Measurements from ENCODE around the gene CCNQ.

Gene CCNQ

DNA sequence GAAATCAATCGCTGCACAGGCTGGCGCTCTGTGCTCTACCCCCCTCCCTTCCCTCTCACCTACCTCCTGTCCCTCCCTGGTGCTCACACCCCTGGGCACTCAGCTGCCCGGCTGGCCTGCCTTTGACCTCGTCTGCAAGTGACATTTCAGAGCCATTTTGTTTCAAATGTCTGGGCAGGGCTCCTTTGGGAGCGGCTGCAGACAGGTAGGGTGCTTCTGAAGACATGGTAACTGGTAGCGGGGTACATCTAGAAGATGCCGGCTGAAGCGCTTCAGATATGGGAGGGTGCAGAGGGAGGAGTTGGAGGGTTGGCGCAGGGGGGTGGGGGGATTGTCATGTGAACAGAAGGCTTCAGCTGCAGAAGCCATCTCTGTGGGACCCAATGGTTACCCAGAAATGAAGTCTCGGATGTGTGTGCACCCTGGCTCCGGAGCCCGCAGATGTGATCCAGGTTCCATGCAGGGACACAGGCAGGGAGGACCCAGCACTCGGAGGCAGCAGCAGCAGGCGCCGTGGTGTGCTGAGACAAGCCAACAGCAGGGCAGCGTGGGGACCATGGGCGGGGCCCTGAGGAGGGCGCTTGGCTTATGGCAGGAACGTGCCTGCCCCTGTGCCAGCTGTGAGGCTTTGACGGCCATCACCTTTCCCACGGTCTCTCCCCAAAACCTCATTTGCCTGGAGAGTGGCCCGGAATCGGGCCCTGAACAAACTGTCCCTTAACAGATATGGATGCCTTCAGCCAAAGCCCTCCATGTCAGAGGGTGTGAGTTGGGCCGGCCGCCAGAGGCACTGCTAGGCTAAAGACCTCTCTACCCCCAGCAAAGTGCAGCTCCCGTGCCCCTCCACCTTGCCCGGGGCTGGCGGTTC is 40.5 kb upstream of the CCNQ start:
- no peak overlapping the region for H3K4me3 ChIP-seq (ENCODE audit: low read length)
- H3K27me3 ChIP-seq (replicated peaks; ENCODE audit: insufficient read depth, low read length): peaks cover 65% of the 10 kb centered on the region
- H3K4me1 ChIP-seq (ENCODE audit: low read length): no peaks in the 10 kb centered on the region
- no peak for DNase-seq
- H3K4me2 ChIP-seq (ENCODE audit: low read depth, low read length): no peak overlapping the region
- no peak overlapping the region for H3K9ac ChIP-seq (ENCODE audit: low read length)
- no peaks in the 10 kb centered on the region for H4K20me1 ChIP-seq (ENCODE audit: insufficient read depth, low read length)
- no peaks in the 10 kb centered on the region for H3K9me2 ChIP-seq (replicated peaks; ENCODE audit: insufficient read depth, low read length)
- H3K9me3 ChIP-seq (replicated peaks; ENCODE audit: insufficient read depth, low read length): no peaks in the 10 kb centered on the region
- H3K27ac ChIP-seq (ENCODE audit: low read length): no peak overlapping the region
- H2AFZ ChIP-seq (ENCODE audit: low read length): no peak overlapping the region
- TF ChIP-seq EZH2 (optimal IDR thresholded peaks at IDR 0.05; ENCODE audit: low read depth, low read length) (no peak), EZH2phosphoT487 (IDR thresholded peaks at IDR 0.05; ENCODE audit: low read length) (no peak)
- TF ChIP-seq, protein P1, sequence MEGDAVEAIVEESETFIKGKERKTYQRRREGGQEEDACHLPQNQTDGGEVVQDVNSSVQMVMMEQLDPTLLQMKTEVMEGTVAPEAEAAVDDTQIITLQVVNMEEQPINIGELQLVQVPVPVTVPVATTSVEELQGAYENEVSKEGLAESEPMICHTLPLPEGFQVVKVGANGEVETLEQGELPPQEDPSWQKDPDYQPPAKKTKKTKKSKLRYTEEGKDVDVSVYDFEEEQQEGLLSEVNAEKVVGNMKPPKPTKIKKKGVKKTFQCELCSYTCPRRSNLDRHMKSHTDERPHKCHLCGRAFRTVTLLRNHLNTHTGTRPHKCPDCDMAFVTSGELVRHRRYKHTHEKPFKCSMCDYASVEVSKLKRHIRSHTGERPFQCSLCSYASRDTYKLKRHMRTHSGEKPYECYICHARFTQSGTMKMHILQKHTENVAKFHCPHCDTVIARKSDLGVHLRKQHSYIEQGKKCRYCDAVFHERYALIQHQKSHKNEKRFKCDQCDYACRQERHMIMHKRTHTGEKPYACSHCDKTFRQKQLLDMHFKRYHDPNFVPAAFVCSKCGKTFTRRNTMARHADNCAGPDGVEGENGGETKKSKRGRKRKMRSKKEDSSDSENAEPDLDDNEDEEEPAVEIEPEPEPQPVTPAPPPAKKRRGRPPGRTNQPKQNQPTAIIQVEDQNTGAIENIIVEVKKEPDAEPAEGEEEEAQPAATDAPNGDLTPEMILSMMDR (IDR thresholded peaks at IDR 0.05; ENCODE audit: low read length): no peak
- no peaks in the 10 kb centered on the region for H3K36me3 ChIP-seq (replicated peaks; ENCODE audit: insufficient read depth, low read length)
- H3F3A ChIP-seq (ENCODE audit: insufficient read depth, low read length): no peaks in the 10 kb centered on the region
- H3K79me2 ChIP-seq (ENCODE audit: low read length): no peaks in the 10 kb centered on the region

DNA sequence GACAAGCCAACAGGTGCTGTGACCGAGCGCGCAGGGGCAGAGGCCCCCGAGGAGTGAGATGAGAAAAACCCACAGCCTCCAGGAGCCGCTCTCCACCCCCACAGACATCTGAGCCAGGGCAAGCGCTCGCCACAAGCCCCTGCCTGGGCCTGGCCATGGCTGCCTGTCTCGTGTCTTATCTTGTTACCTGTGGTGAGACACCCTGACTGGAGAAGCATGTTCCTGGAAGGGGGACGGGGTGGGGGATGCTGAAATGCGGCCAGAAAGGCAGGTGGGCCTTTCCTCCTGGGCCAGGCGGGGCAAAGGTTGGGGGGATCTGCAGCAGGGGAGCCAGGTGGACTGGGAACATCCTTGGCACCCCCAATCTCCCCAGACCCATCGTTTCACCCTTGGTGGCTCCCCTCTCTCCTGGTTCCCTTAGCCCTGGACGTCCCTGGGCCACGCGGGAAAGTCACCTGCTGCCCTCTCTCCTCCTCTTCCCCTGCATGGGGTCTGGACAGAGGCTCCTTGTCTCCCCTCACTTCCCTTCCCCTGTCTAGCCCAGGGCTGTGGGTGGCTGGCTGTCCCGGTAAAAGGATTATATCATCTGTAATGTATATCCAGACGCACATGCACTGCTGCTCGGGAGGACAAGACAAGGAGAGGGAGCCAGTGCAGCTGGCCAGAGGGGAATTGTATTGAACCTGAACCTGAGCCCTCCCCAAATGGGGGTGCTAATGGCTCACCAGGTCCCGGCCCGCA is 39.7 kb upstream of the CCNQ start:
- Histone ChIP-seq H3K79me2 (ENCODE audit: low read length) (no peaks in the 10 kb centered on the region), H4K20me1 (ENCODE audit: insufficient read depth, low read length) (no peaks in the 10 kb centered on the region), H3K4me2 (ENCODE audit: low read depth, low read length) (no peak overlapping the region), H3K4me3 (ENCODE audit: low read length) (no peak overlapping the region), H3K27ac (ENCODE audit: low read length) (no peak overlapping the region), H3K9ac (ENCODE audit: low read length) (no peak overlapping the region), H3K9me2 (replicated peaks; ENCODE audit: insufficient read depth, low read length) (no peaks in the 10 kb centered on the region), H3F3A (ENCODE audit: insufficient read depth, low read length) (no peaks in the 10 kb centered on the region), H3K27me3 (replicated peaks; ENCODE audit: insufficient read depth, low read length) (peaks cover 70% of the 10 kb centered on the region), H3K36me3 (replicated peaks; ENCODE audit: insufficient read depth, low read length) (no peaks in the 10 kb centered on the region), H3K9me3 (replicated peaks; ENCODE audit: insufficient read depth, low read length) (no peaks in the 10 kb centered on the region), H2AFZ (ENCODE audit: low read length) (no peak overlapping the region), H3K4me1 (ENCODE audit: low read length) (no peaks in the 10 kb centered on the region)
- DNase-seq: no peak
- TF ChIP-seq EZH2phosphoT487 (IDR thresholded peaks at IDR 0.05; ENCODE audit: low read length) (no peak), EZH2 (optimal IDR thresholded peaks at IDR 0.05; ENCODE audit: low read depth, low read length) (no peak)
- TF ChIP-seq, protein P1 (IDR thresholded peaks at IDR 0.05; ENCODE audit: low read length): no peak

DNA sequence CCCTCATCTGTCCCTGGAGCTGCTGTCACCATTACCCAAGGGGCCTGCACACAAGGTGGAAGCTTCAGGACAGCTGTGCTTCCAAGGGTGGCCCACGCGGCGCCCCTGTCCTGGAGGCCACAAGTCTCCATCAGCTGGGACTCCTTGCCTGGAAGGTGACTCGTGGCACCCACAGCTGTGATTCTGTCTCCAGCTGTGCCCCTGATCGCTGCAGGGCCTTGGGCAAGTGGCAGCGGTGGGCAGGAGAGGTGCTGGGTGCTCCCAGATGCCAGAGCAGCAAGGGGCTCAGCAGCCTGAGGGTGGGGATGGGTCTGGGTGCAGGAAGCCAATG is 39.1 kb upstream of the CCNQ start:
- Histone ChIP-seq H3K27me3 (replicated peaks; ENCODE audit: insufficient read depth, low read length) (peaks cover 68% of the 10 kb centered on the region), H3K36me3 (replicated peaks; ENCODE audit: insufficient read depth, low read length) (no peaks in the 10 kb centered on the region), H4K20me1 (ENCODE audit: insufficient read depth, low read length) (no peaks in the 10 kb centered on the region), H3K79me2 (ENCODE audit: low read length) (no peaks in the 10 kb centered on the region), H3K9me2 (replicated peaks; ENCODE audit: insufficient read depth, low read length) (no peaks in the 10 kb centered on the region), H3K4me1 (ENCODE audit: low read length) (no peaks in the 10 kb centered on the region), H3K4me3 (ENCODE audit: low read length) (no peak overlapping the region), H3K27ac (ENCODE audit: low read length) (no peak overlapping the region), H2AFZ (ENCODE audit: low read length) (no peak overlapping the region), H3K4me2 (ENCODE audit: low read depth, low read length) (no peak overlapping the region), H3K9me3 (replicated peaks; ENCODE audit: insufficient read depth, low read length) (no peaks in the 10 kb centered on the region), H3F3A (ENCODE audit: insufficient read depth, low read length) (no peaks in the 10 kb centered on the region), H3K9ac (ENCODE audit: low read length) (no peak overlapping the region)
- TF ChIP-seq EZH2 (optimal IDR thresholded peaks at IDR 0.05; ENCODE audit: low read depth, low read length) (no peak), EZH2phosphoT487 (IDR thresholded peaks at IDR 0.05; ENCODE audit: low read length) (no peak)
- TF ChIP-seq, protein P1 (IDR thresholded peaks at IDR 0.05; ENCODE audit: low read length): no peak
- DNase-seq: no peak

Measured in MM.1S (cell line).